Gastroesophageal sphincter (tissue), 3 donors: Measurements from ENCODE around the gene REC114.

Source experiments
- CTCF ChIP-seq, 4 experiments: fragments of 200-600 bp in 2 of 4; fragments of 450-650 bp in 2 of 4; sonication (generic) in 1 of 4; IDR thresholded peaks; one replicate each; pipeline ENCODE4 v1.5.1; 2017 to 2019; ENCODE audit warnings: antibody characterized with exemption in 4 of 4, mild to moderate bottlenecking in 2 of 4, moderate library complexity in 2 of 4
- EP300 ChIP-seq: sonication (generic); formaldehyde crosslinking; IDR thresholded peaks from one replicate; pipeline ENCODE4 v1.6.1; 2017; ENCODE audit warnings: antibody characterized with exemption, mild to moderate bottlenecking
- POLR2A ChIP-seq, 2 donors: fragments of 450-650 bp; IDR thresholded peaks; one replicate each; pipeline ENCODE4 v1.6.1; 2017; ENCODE audit warnings: antibody characterized with exemption in 2 of 2, mild to moderate bottlenecking in 2 of 2, moderate library complexity in 1 of 2

DNA sequence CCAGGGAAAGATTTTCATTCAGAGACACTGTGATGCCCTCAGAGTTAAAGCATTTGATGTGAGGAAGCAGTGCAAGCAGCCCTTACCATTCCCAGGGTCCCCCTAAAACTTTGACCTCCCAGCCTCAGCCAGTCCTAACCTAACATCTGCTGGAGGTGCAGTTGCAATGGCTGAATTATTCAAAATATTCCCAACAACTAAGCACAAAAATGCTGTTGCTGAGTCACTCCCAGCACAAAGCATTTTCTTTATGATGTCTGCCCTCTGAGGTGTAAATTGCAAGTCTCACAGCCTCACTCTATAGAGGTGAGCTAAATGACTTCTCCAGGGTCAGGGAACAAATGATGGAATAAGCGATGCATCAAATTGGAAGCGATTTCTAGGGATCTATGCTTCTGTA, 6.4 kb upstream of the REC114 start:
- TF ChIP-seq POLR2A (IDR thresholded peaks at IDR 0.05) (no peak), CTCF (IDR thresholded peaks at IDR 0.05) (no peak), EP300 (no peak)
